NOMO-1 treated with dmso at 0.1 percent for 144 hours (cell line): ENCODE measurements around the gene THSD4.

Experiments
- DNase-seq: peaks from one replicate; lab custom pipeline; 2025; ENCODE audit not compliant: unreplicated experiment; lab: John Stamatoyannopoulos, UW

Gene THSD4

GRCh38 chr15:71114887-71115566, at the start of gene THSD4:
TSS of gene THSD4 (plus strand) at chr15:71115471.
- peak; percentile 41 for DNase-seq

GRCh38 chr15:71066983-71067382, 48.3 kb upstream of the THSD4 start:
- no peak for DNase-seq

GRCh38 chr15:71069693-71070092, 45.6 kb upstream of the THSD4 start:
- no peak for DNase-seq

- DNase-seq = no peak
Observed at GRCh38 chr15:71071529-71071928, 43.7 kb upstream of the THSD4 start.

- DNase-seq = no peak
Observed at GRCh38 chr15:71072423-71072822, 42.8 kb upstream of the THSD4 start.

GRCh38 chr15:71078506-71079207, 36.6 kb upstream of the THSD4 start:
- no peak for DNase-seq

- no peak for DNase-seq
Observed at GRCh38 chr15:71079208-71080044, 35.8 kb upstream of the THSD4 start.

GRCh38 chr15:71080166-71080565, 35.1 kb upstream of the THSD4 start:
- no peak for DNase-seq

- DNase-seq = no peak
Observed at GRCh38 chr15:71080705-71081104, 34.6 kb upstream of the THSD4 start.

- no peak for DNase-seq
Observed at GRCh38 chr15:71082803-71083202, 32.5 kb upstream of the THSD4 start.

- no peak for DNase-seq
Observed at GRCh38 chr15:71083349-71083748, 31.9 kb upstream of the THSD4 start.

- DNase-seq = no peak
Observed at GRCh38 chr15:71084264-71084663, 31.0 kb upstream of the THSD4 start.

- DNase-seq = no peak
Observed at GRCh38 chr15:71085809-71086208, 29.5 kb upstream of the THSD4 start.

GRCh38 chr15:71088155-71088554, 27.1 kb upstream of the THSD4 start:
- DNase-seq = no peak

GRCh38 chr15:71088683-71089082, 26.6 kb upstream of the THSD4 start:
- no peak for DNase-seq

- DNase-seq = no peak
Observed at GRCh38 chr15:71089801-71090200, 25.5 kb upstream of the THSD4 start.

GRCh38 chr15:71091601-71092000, 23.7 kb upstream of the THSD4 start:
- DNase-seq = no peak

- no peak for DNase-seq
Observed at GRCh38 chr15:71092056-71092600, 23.1 kb upstream of the THSD4 start.

- DNase-seq = no peak
Observed at GRCh38 chr15:71093054-71094024, 21.9 kb upstream of the THSD4 start.

GRCh38 chr15:71094137-71094536, 21.1 kb upstream of the THSD4 start:
- no peak for DNase-seq
